Measurements from ENCODE around the gene NDUFAF2.

NDUFAF2 gene

GRCh38 chr5:60944904-60945812 is at the start of gene NDUFAF2, which contains the start of gene ERCC8:
TSS of gene NDUFAF2 (plus strand) at chr5:60945205. CDS start at chr5:60945256, 51 bp downstream.
TSS of gene ERCC8 (minus strand) at chr5:60945070. CDS start at chr5:60945008, 62 bp downstream.
- no peaks in the 10 kb centered on the region for H3K27me3 Mint-ChIP-seq
- H3K4me3 Mint-ChIP-seq, result no peak within 1 kb of the TSS
- no peaks in the 10 kb centered on the region for H3K9me3 Mint-ChIP-seq
- no peak within 1 kb of the TSS for H3K27ac Mint-ChIP-seq
- H3K4me1 Mint-ChIP-seq (ENCODE audit: low read depth), result peaks cover 7% of the 10 kb centered on the region
- H3K36me3 Mint-ChIP-seq (ENCODE audit: low read depth), result no peaks in the 10 kb centered on the region
- intact Hi-C loops (cut with micrococcal nuclease), result loop anchor here (2.0 to 5.0 kb wide), 3 partner anchors 244 to 1362 kb away; partner anchors contain the start of genes DEPDC1B and KIF2A

GRCh38 chr5:60896991-60897390 is 48.0 kb upstream of the NDUFAF2 start:
- Mint-ChIP-seq H3K27ac (no peak overlapping the region), H3K4me3 (no peak overlapping the region), H3K4me1 (ENCODE audit: low read depth) (no peaks in the 10 kb centered on the region), H3K27me3 (no peaks in the 10 kb centered on the region), H3K9me3 (no peaks in the 10 kb centered on the region), H3K36me3 (ENCODE audit: low read depth) (peaks cover 51% of the 10 kb centered on the region)
- intact Hi-C loops (cut with micrococcal nuclease), result no loop called here

- Mint-ChIP-seq H3K4me3 (no peak overlapping the region), H3K9me3 (no peaks in the 10 kb centered on the region), H3K4me1 (ENCODE audit: low read depth) (no peaks in the 10 kb centered on the region), H3K27me3 (no peaks in the 10 kb centered on the region), H3K36me3 (ENCODE audit: low read depth) (peaks cover 12% of the 10 kb centered on the region), H3K27ac (no peak overlapping the region)
- intact Hi-C loops (cut with micrococcal nuclease), result no loop called here
These were observed 41.6 kb upstream of the NDUFAF2 start for GRCh38 chr5:60903356-60903755.

- Mint-ChIP-seq H3K4me1 (ENCODE audit: low read depth) (no peaks in the 10 kb centered on the region), H3K36me3 (ENCODE audit: low read depth) (peaks cover 67% of the 10 kb centered on the region), H3K9me3 (no peaks in the 10 kb centered on the region), H3K4me3 (no peak overlapping the region), H3K27ac (no peak overlapping the region), H3K27me3 (no peaks in the 10 kb centered on the region)
- intact Hi-C loops (cut with micrococcal nuclease), result no loop called here
These were observed 28.4 kb upstream of the NDUFAF2 start for GRCh38 chr5:60916646-60917045.

- intact Hi-C loops (cut with micrococcal nuclease), result no loop called here
- Mint-ChIP-seq H3K9me3 (no peaks in the 10 kb centered on the region), H3K4me3 (no peak overlapping the region), H3K4me1 (ENCODE audit: low read depth) (no peaks in the 10 kb centered on the region), H3K27me3 (no peaks in the 10 kb centered on the region), H3K27ac (no peak overlapping the region), H3K36me3 (ENCODE audit: low read depth) (peaks cover 61% of the 10 kb centered on the region)
These were observed 26.5 kb upstream of the NDUFAF2 start for GRCh38 chr5:60918466-60918865.

- peaks cover 25% of the 10 kb centered on the region for H3K36me3 Mint-ChIP-seq (ENCODE audit: low read depth)
- intact Hi-C loops (cut with micrococcal nuclease), result no loop called here
- H3K4me1 Mint-ChIP-seq (ENCODE audit: low read depth), result no peaks in the 10 kb centered on the region
- H3K27ac Mint-ChIP-seq, result no peak overlapping the region
- no peaks in the 10 kb centered on the region for H3K9me3 Mint-ChIP-seq
- H3K27me3 Mint-ChIP-seq, result no peaks in the 10 kb centered on the region
- H3K4me3 Mint-ChIP-seq, result no peak overlapping the region
These were observed 17.6 kb upstream of the NDUFAF2 start for GRCh38 chr5:60927450-60927849.

GRCh38 chr5:60929024-60929423 is 16.0 kb upstream of the NDUFAF2 start:
- no peak overlapping the region for H3K4me3 Mint-ChIP-seq
- intact Hi-C loops (cut with micrococcal nuclease), result loop anchor here (2.0 kb wide), 1 partner anchor 252 kb away; no protein-coding TSS in a partner anchor
- no peaks in the 10 kb centered on the region for H3K27me3 Mint-ChIP-seq
- peaks cover 21% of the 10 kb centered on the region for H3K36me3 Mint-ChIP-seq (ENCODE audit: low read depth)
- H3K4me1 Mint-ChIP-seq (ENCODE audit: low read depth), result no peaks in the 10 kb centered on the region
- peaks cover 1% of the 10 kb centered on the region for H3K9me3 Mint-ChIP-seq
- H3K27ac Mint-ChIP-seq, result no peak overlapping the region

- H3K27me3 Mint-ChIP-seq, result no peaks in the 10 kb centered on the region
- H3K9me3 Mint-ChIP-seq, result no peaks in the 10 kb centered on the region
- intact Hi-C loops (cut with micrococcal nuclease), result loop anchor here (2.0 kb wide), 1 partner anchor 243 kb away; the partner anchor contains the start of gene DEPDC1B
- no peak overlapping the region for H3K4me3 Mint-ChIP-seq
- peaks cover 1% of the 10 kb centered on the region for H3K36me3 Mint-ChIP-seq (ENCODE audit: low read depth)
- H3K27ac Mint-ChIP-seq, result no peak overlapping the region
- H3K4me1 Mint-ChIP-seq (ENCODE audit: low read depth), result peaks cover 7% of the 10 kb centered on the region
These were observed 1.4 kb upstream of the NDUFAF2 start for GRCh38 chr5:60943624-60944023.

GRCh38 chr5:60945813-60946187 is 795 bp downstream of the NDUFAF2 start:
- intact Hi-C loops (cut with micrococcal nuclease), result loop anchor here (2.0 to 5.0 kb wide), 3 partner anchors 245 to 1362 kb away; partner anchors contain the start of genes DEPDC1B and KIF2A
- no peaks in the 10 kb centered on the region for H3K9me3 Mint-ChIP-seq
- H3K4me3 Mint-ChIP-seq, result no peak overlapping the region
- H3K4me1 Mint-ChIP-seq (ENCODE audit: low read depth), result peaks cover 7% of the 10 kb centered on the region
- no peaks in the 10 kb centered on the region for H3K36me3 Mint-ChIP-seq (ENCODE audit: low read depth)
- H3K27ac Mint-ChIP-seq, result no peak overlapping the region
- H3K27me3 Mint-ChIP-seq, result no peaks in the 10 kb centered on the region

GRCh38 chr5:60948738-60949137 is 3.7 kb downstream of the NDUFAF2 start:
- no peak overlapping the region for H3K27ac Mint-ChIP-seq
- H3K9me3 Mint-ChIP-seq, result no peaks in the 10 kb centered on the region
- H3K4me1 Mint-ChIP-seq (ENCODE audit: low read depth), result peaks cover 7% of the 10 kb centered on the region
- no peak overlapping the region for H3K4me3 Mint-ChIP-seq
- intact Hi-C loops (cut with micrococcal nuclease), result loop anchor here (5.0 kb wide), 2 partner anchors 271 to 1359 kb away; partner anchors contain the start of gene KIF2A
- no peaks in the 10 kb centered on the region for H3K36me3 Mint-ChIP-seq (ENCODE audit: low read depth)
- H3K27me3 Mint-ChIP-seq, result no peaks in the 10 kb centered on the region

GRCh38 chr5:60955239-60955638 is 10.2 kb downstream of the NDUFAF2 start:
- H3K36me3 Mint-ChIP-seq (ENCODE audit: low read depth), result no peaks in the 10 kb centered on the region
- intact Hi-C loops (cut with micrococcal nuclease), result loop anchor here (5.0 kb wide), 1 partner anchor 1187 kb away; no protein-coding TSS in a partner anchor
- no peak overlapping the region for H3K27ac Mint-ChIP-seq
- H3K27me3 Mint-ChIP-seq, result no peaks in the 10 kb centered on the region
- no peak overlapping the region for H3K4me3 Mint-ChIP-seq
- peaks cover 6% of the 10 kb centered on the region for H3K9me3 Mint-ChIP-seq
- no peaks in the 10 kb centered on the region for H3K4me1 Mint-ChIP-seq (ENCODE audit: low read depth)

GRCh38 chr5:60958088-60958487 is 13.1 kb downstream of the NDUFAF2 start:
- Mint-ChIP-seq H3K27me3 (no peaks in the 10 kb centered on the region), H3K4me1 (ENCODE audit: low read depth) (no peaks in the 10 kb centered on the region), H3K36me3 (ENCODE audit: low read depth) (no peaks in the 10 kb centered on the region), H3K9me3 (peaks cover 6% of the 10 kb centered on the region), H3K4me3 (no peak overlapping the region), H3K27ac (no peak overlapping the region)
- intact Hi-C loops (cut with micrococcal nuclease), result loop anchor here (5.0 kb wide), 1 partner anchor 1184 kb away; no protein-coding TSS in a partner anchor

- Mint-ChIP-seq H3K4me3 (no peak overlapping the region), H3K9me3 (peaks cover 6% of the 10 kb centered on the region), H3K36me3 (ENCODE audit: low read depth) (no peaks in the 10 kb centered on the region), H3K27me3 (no peaks in the 10 kb centered on the region), H3K4me1 (ENCODE audit: low read depth) (no peaks in the 10 kb centered on the region), H3K27ac (no peak overlapping the region)
- intact Hi-C loops (cut with micrococcal nuclease), result loop anchor here (5.0 kb wide), 1 partner anchor 1184 kb away; no protein-coding TSS in a partner anchor
These were observed 13.7 kb downstream of the NDUFAF2 start for GRCh38 chr5:60958712-60959111.

- no peak overlapping the region for H3K4me3 Mint-ChIP-seq
- intact Hi-C loops (cut with micrococcal nuclease), result loop anchor here (5.0 kb wide), 1 partner anchor 1183 kb away; no protein-coding TSS in a partner anchor
- H3K36me3 Mint-ChIP-seq (ENCODE audit: low read depth), result no peaks in the 10 kb centered on the region
- H3K27me3 Mint-ChIP-seq, result no peaks in the 10 kb centered on the region
- H3K4me1 Mint-ChIP-seq (ENCODE audit: low read depth), result no peaks in the 10 kb centered on the region
- H3K9me3 Mint-ChIP-seq, result peaks cover 6% of the 10 kb centered on the region
- no peak overlapping the region for H3K27ac Mint-ChIP-seq
These were observed 14.2 kb downstream of the NDUFAF2 start for GRCh38 chr5:60959156-60959555.

All from dendritic cell treated with granulocyte-macrophage colony-stimulating factor and Interleukin-4, amounts not matched to agents 40 ng/mL and 50 ng/mL, for 4 days (primary cell).